OCI-LY3 (cell line): Measurements from ENCODE around the gene CKAP5.

Source experiments
- EZH2phosphoT487 ChIP-seq: fragments of 200-600 bp; shearing (Covaris generic); IDR thresholded peaks from 2 replicates; pipeline ENCODE4 v1.6.1; 2018; ENCODE audit warnings: antibody characterized with exemption, mixed run types, low read depth
- TF ChIP-seq, protein P1 (sequence below): fragments of 200-600, 300-600 bp; sonication (generic); IDR thresholded peaks from 2 replicates; pipeline ENCODE4 v1.5.1; 2014; ENCODE audit warnings: antibody characterized with exemption, low read length, low read depth

DNA sequence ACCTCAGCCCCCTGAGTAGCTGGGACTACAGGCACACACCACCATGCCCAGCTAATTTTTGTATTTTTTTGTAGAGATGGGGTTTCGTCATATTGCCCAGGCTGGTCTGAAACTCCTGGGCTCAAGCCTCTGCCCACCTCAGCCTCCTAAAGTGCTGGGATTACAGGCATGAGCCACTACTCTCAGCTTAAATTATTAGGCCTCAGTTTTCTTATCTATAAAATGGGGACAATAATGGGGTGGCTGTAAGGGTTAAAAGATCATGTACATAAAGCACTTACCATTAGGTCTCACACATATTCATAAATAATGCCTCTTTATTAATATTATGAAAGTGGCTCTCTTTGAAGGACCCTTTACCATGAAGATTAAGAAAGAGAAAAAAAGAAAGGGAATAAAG lies 31.5 kb upstream of the CKAP5 start:
- TF ChIP-seq, protein P1, sequence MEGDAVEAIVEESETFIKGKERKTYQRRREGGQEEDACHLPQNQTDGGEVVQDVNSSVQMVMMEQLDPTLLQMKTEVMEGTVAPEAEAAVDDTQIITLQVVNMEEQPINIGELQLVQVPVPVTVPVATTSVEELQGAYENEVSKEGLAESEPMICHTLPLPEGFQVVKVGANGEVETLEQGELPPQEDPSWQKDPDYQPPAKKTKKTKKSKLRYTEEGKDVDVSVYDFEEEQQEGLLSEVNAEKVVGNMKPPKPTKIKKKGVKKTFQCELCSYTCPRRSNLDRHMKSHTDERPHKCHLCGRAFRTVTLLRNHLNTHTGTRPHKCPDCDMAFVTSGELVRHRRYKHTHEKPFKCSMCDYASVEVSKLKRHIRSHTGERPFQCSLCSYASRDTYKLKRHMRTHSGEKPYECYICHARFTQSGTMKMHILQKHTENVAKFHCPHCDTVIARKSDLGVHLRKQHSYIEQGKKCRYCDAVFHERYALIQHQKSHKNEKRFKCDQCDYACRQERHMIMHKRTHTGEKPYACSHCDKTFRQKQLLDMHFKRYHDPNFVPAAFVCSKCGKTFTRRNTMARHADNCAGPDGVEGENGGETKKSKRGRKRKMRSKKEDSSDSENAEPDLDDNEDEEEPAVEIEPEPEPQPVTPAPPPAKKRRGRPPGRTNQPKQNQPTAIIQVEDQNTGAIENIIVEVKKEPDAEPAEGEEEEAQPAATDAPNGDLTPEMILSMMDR = no peak
- no peak for TF ChIP-seq EZH2phosphoT487
